Endothelial cell (in vitro differentiated cells): Measurements from ENCODE around the gene MAGEA3. TPM values are rescaled to one million over a fixed set of nuclear protein-coding genes. Genes with fewer than 3 reads are reported as not detected.
"Not testable (repeated sequence)": the region's sequence is repeated elsewhere in the genome, so short reads cannot be mapped to it uniquely, and the experiment has no call there.

Experiments
- DNase-seq: peaks from one replicate; pipeline ENCODE4 v3.0.0; 2021; ENCODE audit warnings: low spot score
- H3K27ac Mint-ChIP-seq: one replicate; pipeline ENCODE4 v1.8.0; 2021; ENCODE audit warnings: mixed read lengths, inconsistent platforms; ENCODE audit not compliant: unreplicated experiment
- H3K27me3 Mint-ChIP-seq: one replicate; pipeline ENCODE4 v1.8.0; 2021; ENCODE audit warnings: mild to moderate bottlenecking, moderate library complexity, mixed read lengths, inconsistent platforms; ENCODE audit not compliant: unreplicated experiment
- H3K36me3 Mint-ChIP-seq: one replicate; pipeline ENCODE4 v1.8.0; 2021; ENCODE audit warnings: mild to moderate bottlenecking, low read depth, mixed read lengths, inconsistent platforms; ENCODE audit not compliant: unreplicated experiment
- H3K4me1 Mint-ChIP-seq: one replicate; pipeline ENCODE4 v1.8.0; 2021; ENCODE audit warnings: mild to moderate bottlenecking, mixed read lengths, inconsistent platforms; ENCODE audit not compliant: unreplicated experiment
- H3K4me3 Mint-ChIP-seq: one replicate; pipeline ENCODE4 v1.8.0; 2021; ENCODE audit warnings: mild to moderate bottlenecking, mixed read lengths, inconsistent platforms; ENCODE audit not compliant: unreplicated experiment
- H3K9me3 Mint-ChIP-seq: one replicate; pipeline ENCODE4 v1.8.0; 2021; ENCODE audit warnings: mixed read lengths, inconsistent platforms; ENCODE audit not compliant: unreplicated experiment
- CTCF ChIP-seq: fragments of 200-600 bp; sonication (generic); IDR thresholded peaks from one replicate; pipeline ENCODE4 v1.5.0; 2021; ENCODE audit warnings: antibody characterized with exemption; ENCODE audit not compliant: unreplicated experiment
- total RNA-seq: library from RNA; stranded (reverse); fragmentation: NEBNext Ultra II Directional; extraction: Animal tissue kit (Norgen Biotek cat#: 25700); gene quantifications from one replicate; pipeline ENCODE4 v1.2.1, GENCODE V29; 2021; ENCODE audit not compliant: unreplicated experiment

MAGEA3 gene
- total RNA-seq, 1 donor from 2014 or later = not detected

DNA sequence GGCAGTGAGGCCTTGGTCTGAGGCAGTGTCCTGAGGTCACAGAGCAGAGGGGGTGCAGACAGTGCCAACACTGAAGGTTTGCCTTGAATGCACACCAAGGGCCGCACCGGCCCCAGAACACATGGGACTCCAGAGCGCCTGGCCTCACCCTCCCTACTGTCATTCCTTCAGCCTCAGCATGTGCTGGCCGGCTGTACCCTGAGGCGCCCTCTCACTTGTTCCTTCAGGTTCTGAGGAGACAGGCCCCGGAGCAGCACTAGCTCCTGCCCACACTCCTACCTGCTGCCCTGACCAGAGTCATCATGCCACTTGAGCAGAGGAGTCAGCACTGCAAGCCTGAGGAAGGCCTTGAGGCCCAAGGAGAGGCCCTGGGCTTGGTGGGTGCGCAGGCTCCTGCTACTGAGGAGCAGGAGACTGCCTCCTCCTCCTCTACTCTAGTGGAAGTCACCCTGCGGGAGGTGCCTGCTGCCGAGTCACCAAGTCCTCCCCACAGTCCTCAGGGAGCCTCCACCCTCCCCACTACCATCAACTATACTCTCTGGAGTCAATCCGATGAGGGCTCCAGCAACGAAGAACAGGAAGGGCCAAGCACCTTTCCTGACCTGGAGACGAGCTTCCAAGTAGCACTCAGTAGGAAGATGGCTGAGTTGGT is 37.4 kb downstream of the MAGEA3 start:
- DNase-seq = no peak
- H3K36me3 Mint-ChIP-seq = no peaks in the 10 kb centered on the region
- H3K27me3 Mint-ChIP-seq = peaks cover 2% of the 10 kb centered on the region
- TF ChIP-seq CTCF = no peak
- no peak overlapping the region for H3K27ac Mint-ChIP-seq
- no peaks in the 10 kb centered on the region for H3K4me1 Mint-ChIP-seq
- H3K4me3 Mint-ChIP-seq = no peak overlapping the region
- H3K9me3 Mint-ChIP-seq = no peaks in the 10 kb centered on the region

DNA sequence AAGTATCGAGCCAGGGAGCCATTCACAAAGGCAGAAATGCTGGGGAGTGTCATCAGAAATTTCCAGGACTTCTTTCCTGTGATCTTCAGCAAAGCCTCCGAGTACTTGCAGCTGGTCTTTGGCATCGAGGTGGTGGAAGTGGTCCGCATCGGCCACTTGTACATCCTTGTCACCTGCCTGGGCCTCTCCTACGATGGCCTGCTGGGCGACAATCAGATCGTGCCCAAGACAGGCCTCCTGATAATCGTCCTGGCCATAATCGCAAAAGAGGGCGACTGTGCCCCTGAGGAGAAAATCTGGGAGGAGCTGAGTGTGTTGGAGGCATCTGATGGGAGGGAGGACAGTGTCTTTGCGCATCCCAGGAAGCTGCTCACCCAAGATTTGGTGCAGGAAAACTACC is 37.9 kb downstream of the MAGEA3 start:
- H3K27me3 Mint-ChIP-seq, H3K27ac Mint-ChIP-seq, H3K36me3 Mint-ChIP-seq, H3K9me3 Mint-ChIP-seq, H3K4me1 Mint-ChIP-seq, DNase-seq, H3K4me3 Mint-ChIP-seq: not testable (repeated sequence)

DNA sequence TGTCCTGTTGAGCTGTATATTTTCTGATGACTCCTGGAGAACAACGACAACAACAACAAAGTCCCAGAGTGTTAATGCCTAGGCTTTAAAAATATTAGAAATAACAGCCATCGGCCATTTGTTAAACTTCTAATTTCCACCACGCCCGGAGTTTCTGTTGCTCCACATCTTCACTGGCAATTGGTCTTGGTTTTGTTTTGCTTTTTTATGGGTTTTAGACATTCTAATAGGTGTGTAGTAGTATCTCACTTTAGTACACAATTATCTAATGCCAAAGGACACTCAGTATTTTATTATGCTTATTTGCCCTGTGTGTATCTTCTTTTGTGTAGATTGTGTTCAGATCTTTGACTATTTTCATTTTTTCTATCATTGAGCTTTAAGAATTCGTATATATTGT is 40.0 kb downstream of the MAGEA3 start:
- H3K4me1 Mint-ChIP-seq = no peaks in the 10 kb centered on the region
- H3K36me3 Mint-ChIP-seq = no peaks in the 10 kb centered on the region
- no peak for DNase-seq
- peaks cover 2% of the 10 kb centered on the region for H3K27me3 Mint-ChIP-seq
- H3K4me3 Mint-ChIP-seq = no peak overlapping the region
- no peak for TF ChIP-seq CTCF
- H3K27ac Mint-ChIP-seq = no peak overlapping the region
- H3K9me3 Mint-ChIP-seq = no peaks in the 10 kb centered on the region

Other genes starting within 250 kb of the MAGEA3 start
- gene GABRA3, start 247.5 kb upstream of the MAGEA3 start, total RNA-seq = 0.59 TPM
- gene GABRQ, start 60.9 kb upstream of the MAGEA3 start, total RNA-seq = 0.41 TPM
- not detected for gene CSAG2, start 10.5 kb downstream of the MAGEA3 start, total RNA-seq
- gene MAGEA2B, start 15.8 kb downstream of the MAGEA3 start, total RNA-seq = 0.97 TPM
- gene CSAG1, start 34.9 kb downstream of the MAGEA3 start, total RNA-seq = 5.1 TPM
- 4.3 TPM for gene MAGEA12, start 35.0 kb downstream of the MAGEA3 start, total RNA-seq
- 3.5 TPM for gene MAGEA2, start 55.0 kb downstream of the MAGEA3 start, total RNA-seq
- gene CSAG3, start 60.4 kb downstream of the MAGEA3 start, total RNA-seq = 5.5 TPM
- not detected for gene MAGEA6, start 70.9 kb downstream of the MAGEA3 start, total RNA-seq
- 32.6 TPM for gene CETN2, start 132.0 kb downstream of the MAGEA3 start, total RNA-seq
- gene NSDHL, start 132.3 kb downstream of the MAGEA3 start, total RNA-seq = 26.5 TPM
- 2.1 TPM for gene ZNF185, start 199.3 kb downstream of the MAGEA3 start, total RNA-seq